Natural killer cell treated with Interleukin-12 subunit alpha and Interleukin-12 subunit beta and Interleukin-15 and Interleukin-18, amount 100 ng/mL, for 72 hours (primary cell): Measurements from ENCODE around the gene ZFAND3. TPM values are rescaled to one million over a fixed set of nuclear protein-coding genes. Genes with fewer than 3 reads are reported as not detected.

ENCODE experiments used
- ATAC-seq, 2 donors: fragments of 150-1000 bp; cut with Tn5 transposase in 1 of 2; sonication (Bioruptor Pico), chemical (Tn5 transposase) in 1 of 2; 2 replicates each; pipeline ENCODE4 v1.10.0; 2021
- DNase-seq: peaks from one replicate; pipeline ENCODE4 v3.0.0; 2022; ENCODE audit warnings: low spot score
- H3K27ac Mint-ChIP-seq, 2 donors: 1 replicate in 1 of 2; 2 replicates in 1 of 2; pipeline ENCODE4 v1.8.0; 2022; ENCODE audit warnings: mixed read lengths in 2 of 2, mild to moderate bottlenecking in 1 of 2, moderate library complexity in 1 of 2
- H3K27me3 Mint-ChIP-seq, 2 donors: 1 replicate in 1 of 2; 2 replicates in 1 of 2; pipeline ENCODE4 v1.8.0; 2022; ENCODE audit warnings: mixed read lengths in 2 of 2
- H3K36me3 Mint-ChIP-seq: one replicate; pipeline ENCODE4 v1.8.0; 2022; ENCODE audit warnings: mixed read lengths
- H3K4me1 Mint-ChIP-seq, 2 donors: 1 replicate in 1 of 2; 2 replicates in 1 of 2; pipeline ENCODE4 v1.8.0; 2022; ENCODE audit warnings: low read depth in 2 of 2, mixed read lengths in 2 of 2, mild to moderate bottlenecking in 1 of 2
- H3K4me3 Mint-ChIP-seq: one replicate; pipeline ENCODE4 v1.8.0; 2022; ENCODE audit warnings: mixed read lengths
- H3K9me3 Mint-ChIP-seq: 2 replicates; pipeline ENCODE4 v1.8.0; 2022; ENCODE audit warnings: mixed read lengths
- total RNA-seq, 2 donors: library from RNA; stranded (reverse); gene quantifications; one replicate each; pipeline ENCODE4 v1.2.3, GENCODE V29; 2022

Gene ZFAND3
- total RNA-seq, 2 donors from 2014 or later, result 51.0 to 100 TPM

GRCh38 chr6:38151580-38152500 is 332.3 kb downstream of the ZFAND3 start:
- no peaks in the 10 kb centered on the region for H3K36me3 Mint-ChIP-seq
- H3K9me3 Mint-ChIP-seq, result no peaks in the 10 kb centered on the region
- no peak for ATAC-seq
- H3K27me3 Mint-ChIP-seq, result no peaks in the 10 kb centered on the region
- peaks cover 26 to 35% of the 10 kb centered on the region in 2 donors for H3K4me1 Mint-ChIP-seq
- no peak overlapping the region for H3K4me3 Mint-ChIP-seq
- no peak overlapping the region for H3K27ac Mint-ChIP-seq
- no peak for DNase-seq

GRCh38 chr6:38152620-38153019 is 333.1 kb downstream of the ZFAND3 start:
- ATAC-seq (no peak), DNase-seq (no peak)
- H3K9me3 Mint-ChIP-seq, result no peaks in the 10 kb centered on the region
- no peaks in the 10 kb centered on the region for H3K36me3 Mint-ChIP-seq
- H3K27ac Mint-ChIP-seq, result no peak overlapping the region
- peaks cover 21 to 31% of the 10 kb centered on the region in 2 donors for H3K4me1 Mint-ChIP-seq
- H3K27me3 Mint-ChIP-seq, result no peaks in the 10 kb centered on the region
- no peak overlapping the region for H3K4me3 Mint-ChIP-seq

- DNase-seq, result no peak
- Mint-ChIP-seq H3K9me3 (no peaks in the 10 kb centered on the region), H3K4me1 (peaks cover 16 to 31% of the 10 kb centered on the region in 2 donors), H3K4me3 (no peak overlapping the region), H3K27ac (no peak overlapping the region), H3K36me3 (no peaks in the 10 kb centered on the region), H3K27me3 (no peaks in the 10 kb centered on the region)
- ATAC-seq, result no peak
These were observed 333.7 kb downstream of the ZFAND3 start for GRCh38 chr6:38153076-38153797.

DNA sequence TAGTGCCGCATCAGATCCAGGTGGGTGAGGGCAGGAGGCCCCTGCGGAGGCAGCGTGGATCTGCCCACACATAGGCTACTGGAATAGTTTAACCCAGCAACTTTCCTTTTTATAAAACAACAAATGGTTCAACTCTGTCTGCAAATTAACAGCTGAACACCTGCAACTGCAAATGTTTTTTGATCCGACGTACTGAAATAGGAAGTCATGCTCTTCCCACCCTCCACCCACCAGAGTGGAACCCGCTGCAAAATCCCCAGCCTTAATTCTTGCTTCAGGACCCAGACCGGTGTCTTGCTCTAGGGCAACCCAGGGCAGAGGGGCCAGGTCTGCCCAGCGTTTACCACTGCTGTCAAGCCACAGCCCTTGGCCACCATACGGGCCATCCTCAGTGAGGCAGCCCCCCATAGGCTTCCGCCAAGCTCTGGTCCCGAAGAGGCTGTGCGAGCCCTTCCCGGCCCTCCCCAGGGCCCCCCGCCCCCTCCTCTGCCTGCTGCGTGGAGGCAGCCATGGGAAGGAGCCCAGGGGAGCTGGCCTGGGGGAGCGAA is 334.3 kb downstream of the ZFAND3 start:
- ATAC-seq (peak in 1 of 2 donors; percentile 4), DNase-seq (no peak)
- Mint-ChIP-seq H3K4me1 (peaks cover 19 to 31% of the 10 kb centered on the region in 2 donors), H3K4me3 (no peak overlapping the region), H3K27me3 (no peaks in the 10 kb centered on the region), H3K27ac (no peak overlapping the region), H3K9me3 (no peaks in the 10 kb centered on the region), H3K36me3 (no peaks in the 10 kb centered on the region)

DNA sequence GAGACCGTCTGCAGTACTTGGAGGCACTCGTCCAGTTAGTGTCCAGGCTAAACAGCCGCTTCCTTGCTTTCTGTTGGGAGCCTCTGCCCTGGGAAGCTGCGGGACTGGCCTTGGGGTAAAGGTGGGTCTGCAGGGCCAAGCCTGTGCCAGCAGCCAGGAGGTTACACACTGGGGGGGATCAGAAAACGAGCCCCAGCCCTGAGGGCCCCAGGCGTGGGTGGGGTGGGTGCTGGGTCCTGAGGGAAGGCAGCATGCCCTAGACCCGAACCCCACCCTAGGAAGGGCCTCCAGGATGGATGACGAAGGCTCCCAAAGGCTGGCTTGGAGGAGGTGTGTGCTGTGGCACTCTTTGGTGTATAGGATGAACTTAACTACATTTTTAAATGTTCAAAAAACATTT is 335.2 kb downstream of the ZFAND3 start:
- ATAC-seq (no peak), DNase-seq (no peak)
- no peak overlapping the region for H3K4me3 Mint-ChIP-seq
- H3K9me3 Mint-ChIP-seq, result no peaks in the 10 kb centered on the region
- H3K36me3 Mint-ChIP-seq, result no peaks in the 10 kb centered on the region
- peak overlapping the region; percentile 41 to 53 for H3K27ac Mint-ChIP-seq
- no peaks in the 10 kb centered on the region for H3K27me3 Mint-ChIP-seq
- H3K4me1 Mint-ChIP-seq, result peaks cover 19 to 33% of the 10 kb centered on the region in 2 donors

DNA sequence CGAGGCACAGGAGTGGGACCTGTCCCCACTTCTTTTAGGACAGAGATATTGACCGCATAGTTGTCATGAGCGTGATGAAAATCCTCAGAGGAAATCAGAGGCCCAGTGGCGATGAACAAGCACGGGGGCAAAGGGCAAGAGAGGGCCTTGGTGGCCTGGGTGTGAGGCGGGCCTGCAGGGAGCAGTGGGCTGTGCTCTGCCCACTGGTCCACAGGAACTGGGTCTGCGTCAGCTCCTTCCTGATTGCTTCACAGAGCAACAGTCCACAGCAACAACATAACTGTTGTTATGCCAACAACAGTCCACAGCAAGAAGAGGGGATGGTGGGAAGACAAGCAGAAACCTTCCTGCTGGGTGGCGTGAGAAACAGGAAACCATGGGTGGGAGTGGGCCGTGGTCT is 335.6 kb downstream of the ZFAND3 start:
- DNase-seq (no peak), ATAC-seq (peak in 1 of 2 donors; percentile 46)
- Mint-ChIP-seq H3K4me3 (no peak overlapping the region), H3K27me3 (no peaks in the 10 kb centered on the region), H3K36me3 (no peaks in the 10 kb centered on the region), H3K9me3 (no peaks in the 10 kb centered on the region), H3K27ac (peak overlapping the region; percentile 41 to 53), H3K4me1 (peaks cover 19 to 34% of the 10 kb centered on the region in 2 donors)

GRCh38 chr6:38155621-38156204 is 336.2 kb downstream of the ZFAND3 start:
- DNase-seq, result no peak
- H3K27ac Mint-ChIP-seq, result peak overlapping the region; percentile 41 to 53
- H3K9me3 Mint-ChIP-seq, result no peaks in the 10 kb centered on the region
- H3K4me3 Mint-ChIP-seq, result no peak overlapping the region
- H3K36me3 Mint-ChIP-seq, result no peaks in the 10 kb centered on the region
- H3K27me3 Mint-ChIP-seq, result no peaks in the 10 kb centered on the region
- H3K4me1 Mint-ChIP-seq, result peaks cover 19 to 34% of the 10 kb centered on the region in 2 donors
- ATAC-seq, result no peak

DNA sequence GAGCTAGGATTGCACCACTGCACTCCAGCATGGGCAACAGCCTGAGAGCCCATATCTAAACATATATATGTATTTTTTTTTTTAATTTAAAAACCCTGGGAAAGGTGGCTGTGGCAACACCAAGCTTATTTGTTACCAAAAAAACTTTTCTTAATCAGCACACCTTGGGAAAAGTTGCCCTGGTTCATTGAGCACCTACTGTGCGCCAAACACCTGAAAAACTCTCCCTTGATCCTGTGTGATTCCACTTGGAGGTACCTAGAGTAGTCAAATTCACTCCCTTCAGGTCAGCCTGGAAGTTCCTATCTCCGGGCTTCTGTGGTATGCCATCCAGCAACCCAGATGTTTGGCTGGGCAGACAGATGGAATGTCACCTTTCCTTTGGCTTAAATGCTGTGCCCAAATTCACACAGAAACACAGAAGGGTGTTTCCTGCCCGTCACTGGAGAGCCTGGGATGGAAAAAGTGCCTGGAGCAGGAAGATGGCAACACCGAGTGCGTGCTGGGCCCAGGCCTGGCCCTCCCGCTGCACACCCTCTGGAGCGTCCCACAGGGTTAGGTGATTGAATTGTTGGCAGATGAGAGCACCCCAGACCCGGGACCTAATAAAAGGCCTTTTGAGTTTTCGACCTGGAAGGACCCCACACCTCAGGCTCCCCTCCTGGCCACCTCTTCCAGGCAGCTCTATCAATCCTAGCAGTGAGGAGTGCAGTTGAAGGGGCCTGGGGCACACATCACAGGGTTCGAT is 337.5 kb downstream of the ZFAND3 start:
- no peak overlapping the region for H3K4me3 Mint-ChIP-seq
- no peak overlapping the region for H3K27ac Mint-ChIP-seq

GRCh38 chr6:38157905-38158304 is 338.4 kb downstream of the ZFAND3 start:
- Mint-ChIP-seq H3K27ac (no peak overlapping the region), H3K27me3 (no peaks in the 10 kb centered on the region), H3K9me3 (no peaks in the 10 kb centered on the region), H3K4me3 (no peak overlapping the region), H3K4me1 (peaks cover 19 to 39% of the 10 kb centered on the region in 2 donors), H3K36me3 (no peaks in the 10 kb centered on the region)
- DNase-seq, result no peak
- ATAC-seq, result no peak

More for the DNA sequence above, 337.5 kb downstream of the ZFAND3 start:
- H3K9me3 Mint-ChIP-seq, result no peaks in the 10 kb centered on the region
- H3K27me3 Mint-ChIP-seq, result no peaks in the 10 kb centered on the region
- H3K4me1 Mint-ChIP-seq, result peaks cover 19 to 40% of the 10 kb centered on the region in 2 donors
- ATAC-seq, result no peak
- DNase-seq, result no peak
- H3K36me3 Mint-ChIP-seq, result no peaks in the 10 kb centered on the region

DNA sequence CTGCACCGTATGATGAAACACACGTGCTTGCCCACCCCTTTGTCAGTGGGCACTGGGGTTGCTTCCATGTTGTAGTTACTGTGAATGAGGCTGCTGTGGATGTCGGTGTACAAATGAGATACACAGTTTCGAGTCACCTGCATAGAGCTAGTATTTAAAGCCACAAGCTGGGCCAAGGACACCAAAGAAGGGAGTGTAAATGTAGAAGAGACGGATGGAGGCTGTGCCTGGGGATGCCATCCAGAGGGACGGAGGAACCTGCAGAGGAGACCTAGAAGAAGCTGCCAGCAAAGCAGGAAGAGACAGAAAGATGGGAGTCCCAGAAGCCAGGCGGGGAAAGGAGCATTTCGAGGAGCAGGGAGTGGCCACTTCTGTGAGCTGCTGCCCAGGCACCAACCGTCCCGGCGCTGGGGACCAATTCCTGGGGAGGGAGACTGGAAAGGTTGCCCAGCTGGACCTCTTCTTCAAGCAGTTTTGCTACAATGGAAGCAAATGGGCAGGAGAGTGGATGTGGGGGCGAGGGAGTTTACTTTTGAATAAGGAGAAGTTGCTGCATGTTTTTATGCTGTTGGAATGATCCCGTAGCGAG is 339.3 kb downstream of the ZFAND3 start:
- Mint-ChIP-seq H3K27ac (peak overlapping the region in 1 of 2 donors; percentile 40), H3K9me3 (no peaks in the 10 kb centered on the region), H3K36me3 (no peaks in the 10 kb centered on the region), H3K27me3 (no peaks in the 10 kb centered on the region), H3K4me1 (peaks cover 19 to 37% of the 10 kb centered on the region in 2 donors), H3K4me3 (no peak overlapping the region)
- no peak for ATAC-seq
- DNase-seq, result no peak

DNA sequence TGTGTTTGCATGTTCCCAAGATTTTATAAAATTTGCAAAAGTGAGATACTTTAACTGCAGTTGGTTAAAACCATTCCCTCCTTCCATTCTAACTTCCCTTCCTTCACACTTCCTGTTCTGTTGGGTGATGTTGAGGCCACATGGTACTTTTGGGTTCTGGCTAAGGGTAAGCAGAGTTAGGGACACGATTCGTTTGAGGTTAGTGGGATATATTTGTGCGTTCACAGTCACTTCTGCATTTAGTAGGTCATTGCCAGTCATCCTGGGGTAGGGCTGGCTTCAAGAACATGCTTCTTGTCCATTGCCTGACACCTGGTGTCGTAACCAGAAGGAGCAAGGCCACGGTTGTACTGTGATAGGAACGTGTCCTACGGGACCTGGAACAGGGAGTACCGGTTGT is 340.1 kb downstream of the ZFAND3 start:
- no peak for DNase-seq
- ATAC-seq, result no peak
- peaks cover 23 to 41% of the 10 kb centered on the region in 2 donors for H3K4me1 Mint-ChIP-seq
- no peak overlapping the region for H3K4me3 Mint-ChIP-seq
- no peaks in the 10 kb centered on the region for H3K36me3 Mint-ChIP-seq
- H3K27me3 Mint-ChIP-seq, result no peaks in the 10 kb centered on the region
- H3K27ac Mint-ChIP-seq, result no peak overlapping the region
- no peaks in the 10 kb centered on the region for H3K9me3 Mint-ChIP-seq

- ATAC-seq, result no peak
- peak overlapping the region in 1 of 2 donors; percentile 10 for H3K27ac Mint-ChIP-seq
These were observed 341.3 kb downstream of the ZFAND3 start for GRCh38 chr6:38160831-38161230.

DNA sequence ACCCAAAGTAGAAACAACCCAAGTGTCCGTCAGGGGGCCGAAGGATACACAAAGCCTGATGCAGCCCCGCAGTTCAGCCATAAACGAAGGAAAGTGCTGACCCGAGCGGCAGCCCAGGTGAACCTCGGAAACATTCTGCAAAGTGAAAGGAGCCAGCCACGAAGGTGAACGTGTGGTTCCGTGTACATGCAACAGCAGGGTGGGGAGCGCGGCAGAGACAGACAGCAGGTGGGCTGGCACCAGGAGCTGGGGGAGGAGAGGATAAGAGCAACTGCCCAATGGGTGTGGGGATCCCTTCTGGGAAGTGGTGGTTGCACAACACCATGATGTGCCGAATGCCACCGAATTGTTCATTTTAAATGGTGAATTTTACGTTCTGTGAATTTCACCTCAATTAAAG is 341.8 kb downstream of the ZFAND3 start:
- no peaks in the 10 kb centered on the region for H3K36me3 Mint-ChIP-seq
- H3K27ac Mint-ChIP-seq, result peak overlapping the region in 1 of 2 donors; percentile 10
- H3K9me3 Mint-ChIP-seq, result no peaks in the 10 kb centered on the region
- peaks cover 11 to 32% of the 10 kb centered on the region in 2 donors for H3K4me1 Mint-ChIP-seq
- H3K27me3 Mint-ChIP-seq, result no peaks in the 10 kb centered on the region
- DNase-seq (no peak), ATAC-seq (no peak)
- no peak overlapping the region for H3K4me3 Mint-ChIP-seq

More at GRCh38 chr6:38160831-38161230, 341.3 kb downstream of the ZFAND3 start:
- Mint-ChIP-seq H3K27me3 (no peaks in the 10 kb centered on the region), H3K9me3 (no peaks in the 10 kb centered on the region), H3K36me3 (no peaks in the 10 kb centered on the region), H3K4me1 (peaks cover 14 to 35% of the 10 kb centered on the region in 2 donors), H3K4me3 (no peak overlapping the region)
- DNase-seq, result no peak
